ENCODE measurements around the gene AMIGO2. TPM values are rescaled to one million over a fixed set of nuclear protein-coding genes. Genes with fewer than 3 reads are reported as not detected.

AMIGO2 gene
- total RNA-seq, 1 donor from 2014 or later: 2.3 TPM

DNA sequence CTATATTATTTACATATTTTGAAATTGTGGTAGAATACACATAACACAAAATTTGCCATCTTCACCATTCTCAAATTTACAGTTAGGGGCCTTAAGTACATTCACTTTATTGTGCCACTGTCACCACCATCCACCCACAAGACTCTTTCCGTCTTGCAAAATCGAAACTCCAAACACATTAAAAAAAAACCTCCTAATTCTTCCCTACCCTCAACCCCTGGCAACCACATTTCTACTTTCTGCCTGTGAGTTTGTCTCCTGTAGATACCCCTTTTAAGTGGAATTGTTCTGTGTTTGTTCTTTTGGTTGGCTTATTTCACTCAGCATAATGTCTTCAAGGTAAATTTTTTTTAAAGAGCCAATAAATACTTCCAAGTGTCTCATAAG lies 31.6 kb upstream of the AMIGO2 start:
- intact Hi-C loops (cut with micrococcal nuclease): no loop called here
- Histone ChIP-seq H3K27me3 (ENCODE audit: low read depth) (no peaks in the 10 kb centered on the region), H3K36me3 (no peaks in the 10 kb centered on the region), H3K9me3 (replicated peaks) (no peaks in the 10 kb centered on the region), H3K27ac (replicated peaks) (no peak overlapping the region), H3K4me1 (no peaks in the 10 kb centered on the region), H3K4me3 (no peak overlapping the region)
- TF ChIP-seq, protein P1, sequence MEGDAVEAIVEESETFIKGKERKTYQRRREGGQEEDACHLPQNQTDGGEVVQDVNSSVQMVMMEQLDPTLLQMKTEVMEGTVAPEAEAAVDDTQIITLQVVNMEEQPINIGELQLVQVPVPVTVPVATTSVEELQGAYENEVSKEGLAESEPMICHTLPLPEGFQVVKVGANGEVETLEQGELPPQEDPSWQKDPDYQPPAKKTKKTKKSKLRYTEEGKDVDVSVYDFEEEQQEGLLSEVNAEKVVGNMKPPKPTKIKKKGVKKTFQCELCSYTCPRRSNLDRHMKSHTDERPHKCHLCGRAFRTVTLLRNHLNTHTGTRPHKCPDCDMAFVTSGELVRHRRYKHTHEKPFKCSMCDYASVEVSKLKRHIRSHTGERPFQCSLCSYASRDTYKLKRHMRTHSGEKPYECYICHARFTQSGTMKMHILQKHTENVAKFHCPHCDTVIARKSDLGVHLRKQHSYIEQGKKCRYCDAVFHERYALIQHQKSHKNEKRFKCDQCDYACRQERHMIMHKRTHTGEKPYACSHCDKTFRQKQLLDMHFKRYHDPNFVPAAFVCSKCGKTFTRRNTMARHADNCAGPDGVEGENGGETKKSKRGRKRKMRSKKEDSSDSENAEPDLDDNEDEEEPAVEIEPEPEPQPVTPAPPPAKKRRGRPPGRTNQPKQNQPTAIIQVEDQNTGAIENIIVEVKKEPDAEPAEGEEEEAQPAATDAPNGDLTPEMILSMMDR (IDR thresholded peaks at IDR 0.05; ENCODE audit: borderline replicate concordance): no peak
- no peak for DNase-seq

- Histone ChIP-seq H3K4me3 (no peak overlapping the region), H3K9me3 (replicated peaks) (no peaks in the 10 kb centered on the region), H3K4me1 (no peaks in the 10 kb centered on the region), H3K36me3 (no peaks in the 10 kb centered on the region), H3K27ac (replicated peaks) (no peak overlapping the region), H3K27me3 (ENCODE audit: low read depth) (no peaks in the 10 kb centered on the region)
- TF ChIP-seq, protein P1 (IDR thresholded peaks at IDR 0.05; ENCODE audit: borderline replicate concordance): no peak
- no peak for DNase-seq
- intact Hi-C loops (cut with micrococcal nuclease): no loop called here
Measured at GRCh38 chr12:47110718-47111391, 31.1 kb upstream of the AMIGO2 start.

- intact Hi-C loops (cut with micrococcal nuclease): no loop called here
- H3K4me3 ChIP-seq: no peak overlapping the region
- no peak for DNase-seq
- H3K9me3 ChIP-seq (replicated peaks): no peaks in the 10 kb centered on the region
- H3K4me1 ChIP-seq: no peaks in the 10 kb centered on the region
- H3K27me3 ChIP-seq (ENCODE audit: low read depth): no peaks in the 10 kb centered on the region
- no peak overlapping the region for H3K27ac ChIP-seq (replicated peaks)
- no peaks in the 10 kb centered on the region for H3K36me3 ChIP-seq
- TF ChIP-seq, protein P1 (IDR thresholded peaks at IDR 0.05; ENCODE audit: borderline replicate concordance): no peak
Measured at GRCh38 chr12:47110011-47110541, 30.3 kb upstream of the AMIGO2 start.

DNA sequence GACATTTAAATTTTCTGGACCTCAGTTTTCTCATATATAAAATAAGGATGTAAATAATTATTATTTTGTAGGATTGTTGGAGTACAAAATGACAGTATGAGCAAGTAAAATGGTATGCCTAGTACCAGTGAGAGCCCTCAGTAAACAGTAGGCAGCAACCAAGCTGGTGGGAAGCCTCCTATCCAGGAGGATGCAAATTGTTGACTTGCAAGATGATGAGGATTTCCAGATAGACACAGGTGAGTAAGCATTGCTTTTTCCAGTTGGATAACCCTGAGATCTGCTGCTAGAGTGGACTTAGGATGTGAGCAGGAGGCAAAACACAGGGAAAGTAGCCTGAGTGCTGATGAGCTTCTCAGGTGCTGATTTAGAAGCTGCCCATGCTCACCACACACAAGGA lies 28.2 kb upstream of the AMIGO2 start:
- Histone ChIP-seq H3K27ac (replicated peaks) (no peak overlapping the region), H3K4me1 (no peaks in the 10 kb centered on the region), H3K9me3 (replicated peaks) (no peaks in the 10 kb centered on the region), H3K27me3 (ENCODE audit: low read depth) (no peaks in the 10 kb centered on the region), H3K36me3 (no peaks in the 10 kb centered on the region), H3K4me3 (no peak overlapping the region)
- TF ChIP-seq, protein P1 (IDR thresholded peaks at IDR 0.05; ENCODE audit: borderline replicate concordance): no peak
- DNase-seq: no peak
- intact Hi-C loops (cut with micrococcal nuclease): no loop called here

GRCh38 chr12:47107446-47107845 lies 27.7 kb upstream of the AMIGO2 start:
- no peak for DNase-seq
- no peak overlapping the region for H3K4me3 ChIP-seq
- no peaks in the 10 kb centered on the region for H3K9me3 ChIP-seq (replicated peaks)
- no peaks in the 10 kb centered on the region for H3K4me1 ChIP-seq
- H3K27me3 ChIP-seq (ENCODE audit: low read depth): no peaks in the 10 kb centered on the region
- TF ChIP-seq, protein P1 (IDR thresholded peaks at IDR 0.05; ENCODE audit: borderline replicate concordance): no peak
- intact Hi-C loops (cut with micrococcal nuclease): no loop called here
- H3K36me3 ChIP-seq: no peaks in the 10 kb centered on the region
- no peak overlapping the region for H3K27ac ChIP-seq (replicated peaks)
